Measurements from ENCODE around the gene RPL15.

DNA sequence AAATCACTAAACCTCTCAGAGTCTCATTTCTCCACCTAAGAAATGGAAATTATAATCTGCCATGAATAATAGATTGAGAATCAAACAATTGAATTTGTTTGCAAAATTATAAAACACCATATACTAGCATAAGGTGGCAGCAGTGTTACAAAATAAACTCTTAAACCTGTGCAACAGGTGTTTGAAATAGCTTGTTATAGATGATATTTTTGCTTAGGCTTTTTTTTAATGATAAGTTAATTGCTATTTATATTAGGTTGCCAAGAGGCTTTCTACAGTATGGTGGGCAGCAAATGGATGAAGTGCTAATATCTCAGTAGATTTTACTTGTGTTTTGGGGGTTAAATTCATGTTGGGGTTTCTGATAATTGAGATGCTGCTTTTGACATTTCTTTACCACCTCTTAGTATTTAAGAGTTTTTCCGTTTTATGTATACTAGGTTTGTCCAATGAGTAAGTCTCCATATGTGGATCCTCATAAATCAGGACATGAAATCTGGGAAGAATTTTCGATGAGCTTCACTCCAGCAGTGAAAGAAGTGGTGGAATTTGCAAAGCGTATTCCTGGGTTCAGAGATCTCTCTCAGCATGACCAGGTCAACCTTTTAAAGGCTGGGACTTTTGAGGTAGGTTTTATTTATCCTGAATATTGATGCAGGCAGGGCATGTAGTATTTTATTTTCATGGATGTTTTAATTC, 47.8 kb downstream of the RPL15 start:
- TF ChIP-seq, protein P1, sequence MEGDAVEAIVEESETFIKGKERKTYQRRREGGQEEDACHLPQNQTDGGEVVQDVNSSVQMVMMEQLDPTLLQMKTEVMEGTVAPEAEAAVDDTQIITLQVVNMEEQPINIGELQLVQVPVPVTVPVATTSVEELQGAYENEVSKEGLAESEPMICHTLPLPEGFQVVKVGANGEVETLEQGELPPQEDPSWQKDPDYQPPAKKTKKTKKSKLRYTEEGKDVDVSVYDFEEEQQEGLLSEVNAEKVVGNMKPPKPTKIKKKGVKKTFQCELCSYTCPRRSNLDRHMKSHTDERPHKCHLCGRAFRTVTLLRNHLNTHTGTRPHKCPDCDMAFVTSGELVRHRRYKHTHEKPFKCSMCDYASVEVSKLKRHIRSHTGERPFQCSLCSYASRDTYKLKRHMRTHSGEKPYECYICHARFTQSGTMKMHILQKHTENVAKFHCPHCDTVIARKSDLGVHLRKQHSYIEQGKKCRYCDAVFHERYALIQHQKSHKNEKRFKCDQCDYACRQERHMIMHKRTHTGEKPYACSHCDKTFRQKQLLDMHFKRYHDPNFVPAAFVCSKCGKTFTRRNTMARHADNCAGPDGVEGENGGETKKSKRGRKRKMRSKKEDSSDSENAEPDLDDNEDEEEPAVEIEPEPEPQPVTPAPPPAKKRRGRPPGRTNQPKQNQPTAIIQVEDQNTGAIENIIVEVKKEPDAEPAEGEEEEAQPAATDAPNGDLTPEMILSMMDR (IDR thresholded peaks at IDR 0.05): no peak
- no peak for TF ChIP-seq EZH2 (IDR thresholded peaks at IDR 0.05; ENCODE audit: borderline replicate concordance, insufficient read depth, low read depth, low read length, poor library complexity, severe bottlenecking)
